Hematopoietic multipotent progenitor cell treated with erythropoietin and hydrocortisone succinate and interleukin-3 and kit ligand, for 17 days (in vitro differentiated cells): ENCODE results near the gene TLX1.
A peak's percentile ranks its signal among the peaks of the same experiment; 100 is the strongest.
"Not testable (repeated sequence)": the region's sequence is repeated elsewhere in the genome, so short reads cannot be mapped to it uniquely, and the experiment has no call there.

ENCODE experiments used
- DNase-seq: peaks from one replicate; pipeline ENCODE4 v3.0.0-alpha.2; 2015; ENCODE audit warnings: low spot score

Gene TLX1

GRCh38 chr10:101152316-101152715, 21.2 kb downstream of the TLX1 start:
- no peak for DNase-seq

GRCh38 chr10:101154506-101154905, 23.4 kb downstream of the TLX1 start:
- DNase-seq = not testable (repeated sequence)

- DNase-seq = no peak
Measured at GRCh38 chr10:101155896-101156295, 24.8 kb downstream of the TLX1 start.

- DNase-seq = no peak
Measured at GRCh38 chr10:101157756-101158458, 26.8 kb downstream of the TLX1 start.

- no peak for DNase-seq
Measured at GRCh38 chr10:101158459-101159058, 27.5 kb downstream of the TLX1 start.

- DNase-seq = peak; percentile 80
Measured at GRCh38 chr10:101161494-101162299, 30.6 kb downstream of the TLX1 start.

- no peak for DNase-seq
Measured at GRCh38 chr10:101162677-101163076, 31.6 kb downstream of the TLX1 start.

- no peak for DNase-seq
Measured at GRCh38 chr10:101164020-101164419, 32.9 kb downstream of the TLX1 start.

GRCh38 chr10:101165736-101166135, 34.6 kb downstream of the TLX1 start:
- no peak for DNase-seq

GRCh38 chr10:101166430-101166829, 35.3 kb downstream of the TLX1 start:
- no peak for DNase-seq

- DNase-seq = no peak
Measured at GRCh38 chr10:101172741-101173140, 41.6 kb downstream of the TLX1 start.

- no peak for DNase-seq
Measured at GRCh38 chr10:101174319-101174718, 43.2 kb downstream of the TLX1 start.

GRCh38 chr10:101176577-101176976, 45.5 kb downstream of the TLX1 start:
- DNase-seq = no peak

GRCh38 chr10:101182936-101183335, 51.8 kb downstream of the TLX1 start:
- DNase-seq = no peak

- DNase-seq = no peak
Measured at GRCh38 chr10:101183458-101184183, 52.5 kb downstream of the TLX1 start.
